GM19455 (cell line): Measurements from ENCODE around the gene IGIP.
A peak's percentile ranks its signal among the peaks of the same experiment; 100 is the strongest.

Source experiments
- ATAC-seq: cut with Tn5 transposase; IDR thresholded peaks from one replicate; pipeline ENCODE4 v1.9.1; 2021; ENCODE audit not compliant: unreplicated experiment

Gene IGIP

GRCh38 chr5:140125637-140126036 is at the start of gene IGIP:
Gene IGIP, plus strand, starts transcription at chr5:140125937. Its CDS starts 2,540 bp downstream, at chr5:140128477.
- no peak for ATAC-seq

DNA sequence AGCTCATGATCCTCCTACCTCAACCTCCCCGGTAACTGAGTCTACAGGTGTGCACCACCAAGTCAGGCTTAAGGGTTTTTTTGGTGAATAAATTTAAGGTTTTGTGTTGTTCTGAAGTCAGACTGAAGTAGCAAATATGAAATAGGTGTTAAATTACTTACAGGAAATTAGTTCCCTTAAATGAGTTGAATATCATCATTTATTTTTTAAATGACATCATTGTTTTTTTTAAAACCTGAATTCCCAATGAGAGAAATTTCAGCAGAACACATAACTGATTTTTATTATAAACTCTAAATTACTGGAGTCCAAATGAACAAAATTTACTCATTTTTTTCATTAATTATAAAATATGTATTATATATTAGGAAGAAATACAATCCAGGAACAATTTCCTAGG is 49.6 kb upstream of the IGIP start:
- ATAC-seq: no peak

GRCh38 chr5:140076788-140077187 is 48.9 kb upstream of the IGIP start:
- ATAC-seq: no peak

- no peak for ATAC-seq
Measured at GRCh38 chr5:140083120-140083519, 42.6 kb upstream of the IGIP start.

GRCh38 chr5:140083650-140084049 is 42.1 kb upstream of the IGIP start:
- no peak for ATAC-seq

GRCh38 chr5:140084541-140084940 is 41.2 kb upstream of the IGIP start:
- no peak for ATAC-seq

DNA sequence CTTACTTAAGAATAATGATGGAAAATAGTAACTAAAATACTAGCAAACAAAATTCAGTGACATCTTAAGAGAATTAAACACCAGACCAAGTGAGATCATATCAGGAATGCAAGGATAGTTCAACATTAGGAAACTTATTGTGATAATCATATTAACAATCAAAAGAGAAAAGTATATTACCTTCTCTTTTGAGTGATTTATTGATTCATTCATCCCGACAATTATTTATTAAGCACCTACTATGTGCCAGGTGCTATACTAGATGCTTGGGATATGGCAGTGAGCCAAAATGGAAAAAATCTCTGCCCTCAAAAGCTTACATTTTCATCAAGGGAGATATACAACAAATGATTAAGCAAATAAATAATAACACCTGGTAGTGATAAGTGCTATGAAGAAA is 35.5 kb upstream of the IGIP start:
- ATAC-seq: no peak

- ATAC-seq: no peak
Measured at GRCh38 chr5:140093179-140093578, 32.6 kb upstream of the IGIP start.

GRCh38 chr5:140093866-140094265 is 31.9 kb upstream of the IGIP start:
- no peak for ATAC-seq

DNA sequence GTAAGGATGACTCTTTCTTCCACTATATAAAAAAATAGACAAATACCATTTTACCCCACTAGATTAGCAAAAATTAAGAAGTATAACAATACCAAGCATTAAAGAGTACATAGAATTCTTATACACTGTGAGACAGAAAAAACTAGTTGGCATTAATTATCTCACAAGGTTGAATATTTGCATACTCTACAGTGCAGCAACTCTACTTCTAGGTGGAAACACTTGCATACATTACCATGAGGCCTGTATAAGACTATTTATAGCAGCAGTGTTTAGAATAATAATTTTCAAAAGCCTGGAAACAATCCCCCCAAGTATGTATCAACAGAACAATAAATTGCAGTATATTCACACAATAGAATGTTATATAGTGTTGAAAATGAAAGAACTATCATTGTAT is 30.8 kb upstream of the IGIP start:
- ATAC-seq: no peak

DNA sequence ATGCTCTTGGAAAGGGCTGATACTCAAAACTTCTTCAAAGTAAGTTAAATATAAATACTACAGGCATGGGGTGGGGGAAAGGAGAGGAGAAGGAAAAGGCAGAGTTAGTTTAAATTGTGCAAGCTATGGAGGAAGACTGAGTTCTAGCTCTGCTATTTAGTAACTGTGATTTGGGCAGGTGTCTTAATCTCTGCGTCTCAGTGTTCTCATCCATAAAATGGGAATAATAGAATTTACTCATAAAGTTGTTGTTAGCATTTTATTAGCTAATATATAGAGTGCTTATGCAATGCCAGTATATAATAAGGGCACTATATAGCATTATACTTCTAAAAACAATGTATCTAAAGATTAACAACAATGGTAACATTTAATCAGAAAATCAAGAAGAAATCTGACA is 24.6 kb upstream of the IGIP start:
- ATAC-seq: no peak

DNA sequence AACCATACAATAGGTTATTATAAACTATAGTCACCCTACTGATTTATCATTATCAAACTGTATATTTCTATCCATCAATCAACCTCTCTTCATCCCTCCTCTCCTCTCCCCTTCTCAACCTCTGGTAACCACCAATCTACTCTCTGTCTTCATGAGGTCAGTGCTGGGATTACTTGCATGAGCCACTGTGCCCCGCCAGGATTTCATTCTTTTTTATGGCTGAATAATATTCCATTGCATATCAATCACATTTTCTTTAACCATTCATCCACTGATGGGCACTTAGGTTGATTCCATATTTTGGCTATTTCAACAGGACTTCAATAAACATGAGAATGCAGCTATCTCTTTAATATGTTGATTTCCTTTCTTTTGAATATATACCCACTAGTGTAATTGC is 22.6 kb upstream of the IGIP start:
- no peak for ATAC-seq

DNA sequence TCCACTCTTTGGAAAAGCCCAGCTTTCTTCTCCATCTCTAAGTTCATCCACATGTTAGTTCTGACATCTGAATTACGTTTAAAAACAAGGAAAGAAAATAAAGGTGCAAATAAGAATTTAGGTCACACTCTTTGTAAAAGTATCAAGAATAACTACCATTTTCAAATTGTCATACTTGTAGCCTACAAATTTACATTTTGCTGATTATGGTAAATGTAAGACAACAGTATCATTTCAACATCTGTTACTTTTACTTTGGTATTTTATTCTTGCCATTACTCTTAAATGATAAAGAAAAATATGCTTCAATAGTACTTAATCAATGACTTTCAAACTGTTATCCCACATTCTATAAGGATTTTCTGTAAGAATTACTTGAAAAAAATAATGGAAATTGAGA is 21.6 kb upstream of the IGIP start:
- no peak for ATAC-seq

DNA sequence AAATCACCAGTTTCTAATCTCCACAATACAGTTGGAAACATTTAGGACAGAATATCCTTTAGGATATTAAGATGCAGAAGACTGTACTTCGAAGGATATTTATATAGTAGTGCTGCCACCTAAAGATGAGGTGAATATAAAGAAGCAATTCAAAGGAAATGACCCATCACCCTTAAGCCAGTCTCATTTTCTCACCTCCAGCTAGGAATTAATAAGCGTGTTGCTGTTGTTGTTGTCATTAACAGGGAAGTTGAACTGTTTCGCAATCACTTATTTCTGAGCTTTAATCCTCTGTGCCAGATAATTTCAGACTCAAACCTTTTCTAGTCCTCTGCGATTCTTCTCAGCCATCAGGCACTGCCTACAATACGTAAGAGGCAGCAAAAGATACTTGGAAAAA is 19.6 kb upstream of the IGIP start:
- no peak for ATAC-seq

- no peak for ATAC-seq
Measured at GRCh38 chr5:140106805-140107311, 18.9 kb upstream of the IGIP start.

GRCh38 chr5:140107312-140108092 is 18.2 kb upstream of the IGIP start:
- ATAC-seq: peak; percentile 88

GRCh38 chr5:140108093-140109017 is 17.4 kb upstream of the IGIP start:
- no peak for ATAC-seq

DNA sequence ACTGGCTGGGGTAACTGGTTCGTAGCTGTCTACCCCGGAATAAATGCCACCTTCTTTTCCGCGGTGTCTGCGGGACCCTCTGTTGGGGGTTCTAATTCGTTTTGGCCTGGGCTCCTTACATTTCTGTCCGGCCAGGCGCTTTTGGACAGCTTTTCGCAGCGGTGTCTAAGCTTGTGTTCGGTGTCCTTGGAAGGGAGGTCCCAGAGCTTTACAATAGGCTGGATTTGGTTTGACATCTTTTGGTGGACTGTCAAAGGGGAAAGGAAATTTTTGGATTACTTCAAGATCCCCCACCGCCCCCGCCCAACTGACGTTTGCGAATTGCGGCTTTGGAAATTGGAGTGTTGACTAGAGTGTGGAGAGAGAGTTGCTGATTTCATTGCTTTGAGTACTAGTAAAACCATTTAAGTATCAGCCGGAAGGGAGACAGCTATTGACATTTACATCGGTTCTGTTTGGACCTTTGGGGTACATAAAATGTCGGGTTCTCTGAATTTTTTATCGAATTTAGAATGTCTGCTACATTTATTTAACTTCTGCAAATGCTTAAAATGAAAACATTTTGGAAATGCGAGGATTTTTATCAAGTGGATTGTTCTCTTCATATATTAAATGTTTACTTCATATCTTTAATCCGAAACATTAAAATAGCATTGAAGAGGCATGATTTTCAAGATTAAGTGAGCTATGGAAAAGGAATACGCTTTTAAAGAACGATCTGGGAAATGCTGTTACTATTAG is 16.5 kb upstream of the IGIP start:
- no peak for ATAC-seq

- no peak for ATAC-seq
Measured at GRCh38 chr5:140109759-140110645, 15.7 kb upstream of the IGIP start.

- ATAC-seq: no peak
Measured at GRCh38 chr5:140110646-140110957, 15.1 kb upstream of the IGIP start.
